ENCODE measurements around the gene RNF20. TPM values are rescaled to one million over a fixed set of nuclear protein-coding genes. Genes with fewer than 3 reads are reported as not detected.

The RNF20 gene
- total and polyA plus RNA-seq, 2 of the 13 experiments (the other 11 are each of a cell fraction or from before 2014, with no cell fraction given), result 12.7 to 37.6 TPM

DNA sequence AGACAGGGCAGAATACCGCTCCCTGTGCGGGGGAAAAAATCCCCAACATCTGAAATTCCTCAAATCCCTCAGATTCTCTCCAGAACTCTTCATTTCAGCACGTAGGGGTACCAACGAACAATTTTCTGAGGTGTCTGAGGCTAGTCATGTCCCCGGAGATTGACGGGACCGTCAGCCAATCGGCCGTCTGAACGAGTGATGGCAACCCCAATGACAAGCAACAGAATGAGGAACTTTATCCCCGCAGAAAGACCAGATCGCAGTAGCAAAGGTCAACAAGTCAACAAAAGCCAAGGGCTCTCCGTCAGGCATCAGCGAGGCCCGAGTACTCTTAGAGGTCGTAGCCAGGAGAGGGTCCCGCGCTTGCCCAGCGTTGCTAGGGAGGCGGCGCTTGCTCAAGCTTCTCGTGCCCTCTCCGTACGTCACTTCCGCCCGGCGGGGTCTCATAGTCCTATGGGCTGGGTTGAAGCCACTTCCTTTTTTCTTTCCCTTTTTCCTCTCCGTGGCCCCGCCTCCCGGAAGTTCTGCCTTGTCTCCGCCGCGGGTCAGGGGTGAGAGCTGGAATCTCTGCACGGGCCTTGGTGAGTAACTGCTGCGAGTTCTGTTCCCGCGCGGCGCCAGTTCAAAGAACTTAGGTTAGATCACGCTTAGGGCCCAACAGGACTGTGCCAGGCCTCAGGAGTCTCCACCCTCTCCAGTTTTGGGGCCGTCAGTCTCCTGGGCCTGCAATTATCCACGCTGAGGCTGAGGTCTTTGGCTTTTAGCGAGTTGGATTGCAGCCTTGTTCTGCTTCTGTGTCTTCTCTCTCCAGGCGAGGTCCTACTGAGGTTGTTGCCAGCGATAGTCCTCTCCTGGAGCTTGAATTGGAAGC, at the start of gene RNF20 (continued):
- TF ChIP-seq, protein P1, sequence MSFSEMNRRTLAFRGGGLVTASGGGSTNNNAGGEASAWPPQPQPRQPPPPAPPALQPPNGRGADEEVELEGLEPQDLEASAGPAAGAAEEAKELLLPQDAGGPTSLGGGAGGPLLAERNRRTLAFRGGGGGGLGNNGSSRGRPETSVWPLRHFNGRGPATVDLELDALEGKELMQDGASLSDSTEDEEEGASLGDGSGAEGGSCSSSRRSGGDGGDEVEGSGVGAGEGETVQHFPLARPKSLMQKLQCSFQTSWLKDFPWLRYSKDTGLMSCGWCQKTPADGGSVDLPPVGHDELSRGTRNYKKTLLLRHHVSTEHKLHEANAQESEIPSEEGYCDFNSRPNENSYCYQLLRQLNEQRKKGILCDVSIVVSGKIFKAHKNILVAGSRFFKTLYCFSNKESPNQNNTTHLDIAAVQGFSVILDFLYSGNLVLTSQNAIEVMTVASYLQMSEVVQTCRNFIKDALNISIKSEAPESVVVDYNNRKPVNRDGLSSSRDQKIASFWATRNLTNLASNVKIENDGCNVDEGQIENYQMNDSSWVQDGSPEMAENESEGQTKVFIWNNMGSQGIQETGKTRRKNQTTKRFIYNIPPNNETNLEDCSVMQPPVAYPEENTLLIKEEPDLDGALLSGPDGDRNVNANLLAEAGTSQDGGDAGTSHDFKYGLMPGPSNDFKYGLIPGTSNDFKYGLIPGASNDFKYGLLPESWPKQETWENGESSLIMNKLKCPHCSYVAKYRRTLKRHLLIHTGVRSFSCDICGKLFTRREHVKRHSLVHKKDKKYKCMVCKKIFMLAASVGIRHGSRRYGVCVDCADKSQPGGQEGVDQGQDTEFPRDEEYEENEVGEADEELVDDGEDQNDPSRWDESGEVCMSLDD (CRISPR knock-in tag; IDR thresholded peaks at IDR 0.05; ENCODE audit: borderline replicate concordance), result no peak
- TF ChIP-seq ZNF205 (CRISPR knock-in tag; IDR thresholded peaks at IDR 0.05) (0 out of 2 replicates have a peak, but pooled peaks have one; percentile 32), ZNF33A (CRISPR knock-in tag; IDR thresholded peaks at IDR 0.05; ENCODE audit: borderline replicate concordance) (no peak), ZNF724P (CRISPR knock-in tag; IDR thresholded peaks at IDR 0.05; ENCODE audit: borderline replicate concordance) (no peak), ZNF766 (CRISPR knock-in tag; IDR thresholded peaks at IDR 0.05; ENCODE audit: borderline replicate concordance) (no peak), DNMT3B (CRISPR knock-in tag; conservative IDR thresholded peaks at IDR 0.05) (peak; percentile 96), ZNF335 (CRISPR knock-in tag; IDR thresholded peaks at IDR 0.05) (no peak), ZNF101 (CRISPR knock-in tag; IDR thresholded peaks at IDR 0.05; ENCODE audit: borderline replicate concordance, low read depth) (no peak), PAWR (CRISPR knock-in tag; IDR thresholded peaks at IDR 0.05; ENCODE audit: borderline replicate concordance) (no peak), GABPB1 (CRISPR knock-in tag; IDR thresholded peaks at IDR 0.05) (peak; percentile 99), MXD4 (CRISPR knock-in tag; IDR thresholded peaks at IDR 0.05) (peak; percentile 47; the same call in 1 of the 2 replicates), ZNF674 (CRISPR knock-in tag; IDR thresholded peaks at IDR 0.05; ENCODE audit: low read depth) (no peak), PITX1 (CRISPR knock-in tag; IDR thresholded peaks at IDR 0.05) (peak; percentile 50), ZKSCAN5 (CRISPR knock-in tag; IDR thresholded peaks at IDR 0.05) (no peak; the same call in 1 of the 2 replicates), HCFC1 (IDR thresholded peaks at IDR 0.05; ENCODE audit: low read depth, low read length) (peak; percentile 69), KLF11 (CRISPR knock-in tag; IDR thresholded peaks at IDR 0.05) (no peak)
- TF ChIP-seq, protein P2, sequence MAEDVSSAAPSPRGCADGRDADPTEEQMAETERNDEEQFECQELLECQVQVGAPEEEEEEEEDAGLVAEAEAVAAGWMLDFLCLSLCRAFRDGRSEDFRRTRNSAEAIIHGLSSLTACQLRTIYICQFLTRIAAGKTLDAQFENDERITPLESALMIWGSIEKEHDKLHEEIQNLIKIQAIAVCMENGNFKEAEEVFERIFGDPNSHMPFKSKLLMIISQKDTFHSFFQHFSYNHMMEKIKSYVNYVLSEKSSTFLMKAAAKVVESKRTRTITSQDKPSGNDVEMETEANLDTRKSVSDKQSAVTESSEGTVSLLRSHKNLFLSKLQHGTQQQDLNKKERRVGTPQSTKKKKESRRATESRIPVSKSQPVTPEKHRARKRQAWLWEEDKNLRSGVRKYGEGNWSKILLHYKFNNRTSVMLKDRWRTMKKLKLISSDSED (CRISPR knock-in tag; IDR thresholded peaks at IDR 0.05), result no peak
- TF ChIP-seq, protein P3, sequence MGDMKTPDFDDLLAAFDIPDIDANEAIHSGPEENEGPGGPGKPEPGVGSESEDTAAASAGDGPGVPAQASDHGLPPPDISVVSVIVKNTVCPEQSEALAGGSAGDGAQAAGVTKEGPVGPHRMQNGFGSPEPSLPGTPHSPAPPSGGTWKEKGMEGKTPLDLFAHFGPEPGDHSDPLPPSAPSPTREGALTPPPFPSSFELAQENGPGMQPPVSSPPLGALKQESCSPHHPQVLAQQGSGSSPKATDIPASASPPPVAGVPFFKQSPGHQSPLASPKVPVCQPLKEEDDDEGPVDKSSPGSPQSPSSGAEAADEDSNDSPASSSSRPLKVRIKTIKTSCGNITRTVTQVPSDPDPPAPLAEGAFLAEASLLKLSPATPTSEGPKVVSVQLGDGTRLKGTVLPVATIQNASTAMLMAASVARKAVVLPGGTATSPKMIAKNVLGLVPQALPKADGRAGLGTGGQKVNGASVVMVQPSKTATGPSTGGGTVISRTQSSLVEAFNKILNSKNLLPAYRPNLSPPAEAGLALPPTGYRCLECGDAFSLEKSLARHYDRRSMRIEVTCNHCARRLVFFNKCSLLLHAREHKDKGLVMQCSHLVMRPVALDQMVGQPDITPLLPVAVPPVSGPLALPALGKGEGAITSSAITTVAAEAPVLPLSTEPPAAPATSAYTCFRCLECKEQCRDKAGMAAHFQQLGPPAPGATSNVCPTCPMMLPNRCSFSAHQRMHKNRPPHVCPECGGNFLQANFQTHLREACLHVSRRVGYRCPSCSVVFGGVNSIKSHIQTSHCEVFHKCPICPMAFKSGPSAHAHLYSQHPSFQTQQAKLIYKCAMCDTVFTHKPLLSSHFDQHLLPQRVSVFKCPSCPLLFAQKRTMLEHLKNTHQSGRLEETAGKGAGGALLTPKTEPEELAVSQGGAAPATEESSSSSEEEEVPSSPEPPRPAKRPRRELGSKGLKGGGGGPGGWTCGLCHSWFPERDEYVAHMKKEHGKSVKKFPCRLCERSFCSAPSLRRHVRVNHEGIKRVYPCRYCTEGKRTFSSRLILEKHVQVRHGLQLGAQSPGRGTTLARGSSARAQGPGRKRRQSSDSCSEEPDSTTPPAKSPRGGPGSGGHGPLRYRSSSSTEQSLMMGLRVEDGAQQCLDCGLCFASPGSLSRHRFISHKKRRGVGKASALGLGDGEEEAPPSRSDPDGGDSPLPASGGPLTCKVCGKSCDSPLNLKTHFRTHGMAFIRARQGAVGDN (CRISPR knock-in tag; IDR thresholded peaks at IDR 0.05), result peak; percentile 88
- TF ChIP-seq, protein P4, sequence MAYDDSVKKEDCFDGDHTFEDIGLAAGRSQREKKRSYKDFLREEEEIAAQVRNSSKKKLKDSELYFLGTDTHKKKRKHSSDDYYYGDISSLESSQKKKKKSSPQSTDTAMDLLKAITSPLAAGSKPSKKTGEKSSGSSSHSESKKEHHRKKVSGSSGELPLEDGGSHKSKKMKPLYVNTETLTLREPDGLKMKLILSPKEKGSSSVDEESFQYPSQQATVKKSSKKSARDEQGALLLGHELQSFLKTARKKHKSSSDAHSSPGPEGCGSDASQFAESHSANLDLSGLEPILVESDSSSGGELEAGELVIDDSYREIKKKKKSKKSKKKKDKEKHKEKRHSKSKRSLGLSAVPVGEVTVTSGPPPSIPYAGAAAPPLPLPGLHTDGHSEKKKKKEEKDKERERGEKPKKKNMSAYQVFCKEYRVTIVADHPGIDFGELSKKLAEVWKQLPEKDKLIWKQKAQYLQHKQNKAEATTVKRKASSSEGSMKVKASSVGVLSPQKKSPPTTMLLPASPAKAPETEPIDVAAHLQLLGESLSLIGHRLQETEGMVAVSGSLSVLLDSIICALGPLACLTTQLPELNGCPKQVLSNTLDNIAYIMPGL (CRISPR knock-in tag; IDR thresholded peaks at IDR 0.05; ENCODE audit: borderline replicate concordance in 1 of 2, low read depth in 1 of 2), result no peak

Measured in HepG2 (cell line).